Activated effector memory CD4-positive, alpha-beta T cell treated with Interleukin-2 at 50 U/mL for 16 hours (primary cell): ENCODE results near the gene KDM4D.
"Not testable (repeated sequence)": the region's sequence is repeated elsewhere in the genome, so short reads cannot be mapped to it uniquely, and the experiment has no call there.

Source experiments
- DNase-seq: peaks from one replicate; pipeline ENCODE4 v3.0.0-alpha.2; 2020

The KDM4D gene

GRCh38 chr11:94959179-94959578 lies 14.3 kb upstream of the KDM4D start:
- no peak for DNase-seq

GRCh38 chr11:94960488-94960887 lies 13.0 kb upstream of the KDM4D start:
- no peak for DNase-seq

- DNase-seq, result no peak
These were observed 12.3 kb upstream of the KDM4D start for GRCh38 chr11:94961255-94961654.

- DNase-seq, result no peak
These were observed 8.6 kb upstream of the KDM4D start for GRCh38 chr11:94964934-94965333.

GRCh38 chr11:94968334-94968958 lies 5.1 kb upstream of the KDM4D start:
- no peak for DNase-seq

GRCh38 chr11:94972700-94973098 lies 810 bp upstream of the KDM4D start:
- DNase-seq, result no peak

- no peak for DNase-seq
These were observed 669 bp downstream of the KDM4D start for GRCh38 chr11:94974178-94974577.

GRCh38 chr11:94975599-94975998 lies 2.1 kb downstream of the KDM4D start:
- no peak for DNase-seq

- no peak for DNase-seq
These were observed 13.9 kb downstream of the KDM4D start for GRCh38 chr11:94987378-94987777.

- DNase-seq, result no peak
These were observed 15.2 kb downstream of the KDM4D start for GRCh38 chr11:94988748-94989147.

GRCh38 chr11:94993400-94993943 lies 20.0 kb downstream of the KDM4D start:
- no peak for DNase-seq

GRCh38 chr11:94997437-94997836 lies 23.9 kb downstream of the KDM4D start:
- no peak for DNase-seq

GRCh38 chr11:94998285-94998684 lies 24.8 kb downstream of the KDM4D start:
- no peak for DNase-seq

- no peak for DNase-seq
These were observed 30.2 kb downstream of the KDM4D start for GRCh38 chr11:95003716-95004115.

- no peak for DNase-seq
These were observed 32.1 kb downstream of the KDM4D start for GRCh38 chr11:95005642-95006041.

- no peak for DNase-seq
These were observed 37.9 kb downstream of the KDM4D start for GRCh38 chr11:95011376-95011775.

GRCh38 chr11:95014184-95014821 lies 40.8 kb downstream of the KDM4D start:
- no peak for DNase-seq

GRCh38 chr11:95016139-95016538 lies 42.6 kb downstream of the KDM4D start:
- no peak for DNase-seq

GRCh38 chr11:95021468-95021867 lies 48.0 kb downstream of the KDM4D start:
- DNase-seq, result not testable (repeated sequence)

- no peak for DNase-seq
These were observed 51.4 kb downstream of the KDM4D start, which contains the start of gene KDM4E for GRCh38 chr11:95024958-95025357. TSS of gene KDM4E (plus strand) at chr11:95025258. CDS start at chr11:95025558, 300 bp downstream.

- not testable (repeated sequence) for DNase-seq
These were observed 52.1 kb downstream of the KDM4D start for GRCh38 chr11:95025594-95025993.

GRCh38 chr11:95028357-95028756 lies 54.8 kb downstream of the KDM4D start:
- no peak for DNase-seq

GRCh38 chr11:95033051-95033450 lies 59.5 kb downstream of the KDM4D start:
- no peak for DNase-seq

- no peak for DNase-seq
These were observed 61.8 kb downstream of the KDM4D start for GRCh38 chr11:95035316-95035715.
